Measurements from ENCODE around the gene SNAPC5. TPM values are rescaled to one million over a fixed set of nuclear protein-coding genes. Genes with fewer than 3 reads are reported as not detected.

Gene SNAPC5, protein sequence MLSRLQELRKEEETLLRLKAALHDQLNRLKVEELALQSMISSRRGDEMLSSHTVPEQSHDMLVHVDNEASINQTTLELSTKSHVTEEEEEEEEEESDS
- total RNA-seq (10 to 100 TPM; 42.0 to 49.3 TPM), polyA plus RNA-seq (10 to 100 TPM; 60.4 to 76.0 (median 69.6) TPM), total RNA-seq (18.2 to 40.1 (median 29.6) reads per million in 6 experiments)

DNA sequence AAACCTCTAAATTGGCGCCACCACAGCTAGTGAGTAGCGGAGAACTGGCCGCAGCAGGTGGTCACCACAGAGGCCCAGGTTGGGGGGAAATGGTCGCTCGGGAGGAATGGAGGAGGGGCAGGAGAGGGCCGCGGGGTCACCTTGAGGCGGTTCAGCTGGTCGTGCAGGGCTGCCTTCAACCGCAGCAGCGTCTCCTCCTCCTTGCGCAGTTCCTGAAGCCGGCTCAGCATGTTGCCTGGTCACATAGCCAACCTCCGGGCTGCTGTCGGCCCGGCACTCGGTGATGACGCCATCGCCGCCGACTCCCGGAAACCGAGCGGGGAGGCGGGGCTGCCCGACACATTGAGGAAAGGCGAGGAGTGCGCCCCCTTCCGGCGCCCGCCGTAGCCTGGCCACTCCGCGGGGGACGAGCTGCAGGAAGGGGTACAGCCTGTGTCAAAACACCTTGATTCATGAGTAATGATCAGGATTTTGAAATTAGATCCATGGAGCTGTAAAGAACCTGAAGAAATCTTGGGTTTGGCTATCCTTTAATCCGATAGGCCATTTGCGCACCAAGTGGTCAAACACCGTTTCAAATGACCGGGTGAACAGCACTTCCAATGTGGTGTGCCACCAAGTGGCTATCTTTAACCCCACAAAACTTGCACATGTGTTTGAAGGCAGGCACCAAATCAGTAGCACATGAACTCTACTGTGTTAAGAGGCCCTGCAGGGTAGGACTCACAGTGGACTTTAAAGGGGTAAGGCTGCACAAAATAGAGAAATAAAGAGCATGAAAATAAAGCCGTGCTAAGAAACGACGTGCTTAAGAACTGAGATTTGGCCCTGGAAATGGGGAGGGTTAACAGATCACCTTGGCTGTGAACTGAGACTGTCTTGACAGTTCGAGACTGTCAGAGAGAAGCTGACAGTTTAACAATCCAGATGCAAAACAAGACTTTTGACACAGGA is at the start of gene SNAPC5:
SNAPC5 (minus strand) TSS at position 261 of the 954 bp plus-strand sequence; CDS start at position 230, 31 bp downstream.
- DNase-seq (peak; percentile 95 to 99 (median 97)), ATAC-seq (peak; percentile 92)
- Mint-ChIP-seq H3K36me3 (peaks cover 8 to 80% (median 34%) of the 10 kb centered on the region in 3 donors), H3K4me1 (peaks cover 16 to 69% (median 47%) of the 10 kb centered on the region in 4 donors), H3K4me3 (peak within 1 kb of the TSS; percentile 93 to 98 (median 96)), H3K9me3 (no peaks in the 10 kb centered on the region), H3K27me3 (no peaks in the 10 kb centered on the region), H3K27ac (peak within 1 kb of the TSS; percentile 94 to 99 (median 98))
- POLR2A ChIA-PET, result interaction anchor here (0.5 to 3.7 kb wide), 10 partner anchors 12 to 1049 kb away, joined by 3 to 56 read pairs (median 6); partner anchors contain the start of genes MAP2K1, RAB11A and TIPIN

DNA sequence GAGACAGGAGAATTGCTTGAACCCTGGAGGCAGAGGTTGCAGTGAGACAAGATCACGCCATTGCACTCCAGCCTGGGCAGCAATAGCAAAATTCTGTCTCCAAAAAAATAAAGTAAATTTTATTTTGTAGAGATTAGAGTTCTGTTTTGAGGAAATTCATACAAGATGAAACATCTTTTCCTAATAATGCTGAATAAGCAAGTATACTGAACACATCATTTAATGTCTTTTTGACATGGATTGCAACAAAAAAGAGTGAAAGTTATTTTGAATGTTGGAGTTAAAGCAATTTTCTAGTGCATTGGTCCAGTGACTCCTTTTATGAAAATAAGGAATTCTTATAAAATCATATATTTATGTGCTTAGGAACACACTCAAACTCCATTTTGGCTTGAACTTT is 47.7 kb upstream of the SNAPC5 start:
- H3K27me3 Mint-ChIP-seq, result no peaks in the 10 kb centered on the region
- H3K27ac Mint-ChIP-seq, result no peak overlapping the region

DNA sequence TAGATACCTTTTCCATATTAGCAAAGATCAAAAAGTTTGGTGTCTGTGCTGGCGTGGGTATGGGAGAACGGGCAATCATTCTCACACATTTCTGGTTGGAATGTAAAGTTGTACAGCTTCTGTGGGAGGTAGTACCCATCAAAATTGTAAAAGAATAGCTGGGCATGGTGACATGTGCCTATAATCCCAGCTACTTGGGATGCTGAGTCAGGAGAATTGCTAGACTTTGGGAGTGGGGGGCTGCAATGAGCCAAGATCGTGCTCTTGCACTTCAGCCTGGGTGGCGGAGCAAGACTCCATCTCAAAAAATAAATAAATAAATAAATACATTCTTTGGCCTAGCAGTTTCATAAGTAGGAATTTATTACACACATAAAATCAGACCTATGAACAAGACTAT is 45.3 kb upstream of the SNAPC5 start:
- POLR2A ChIA-PET, result no interaction called here
- H3K36me3 Mint-ChIP-seq, result peaks cover 13 to 50% (median 29%) of the 10 kb centered on the region in 3 donors

More for the DNA sequence above, 47.7 kb upstream of the SNAPC5 start:
- Mint-ChIP-seq H3K9me3 (no peaks in the 10 kb centered on the region), H3K4me3 (no peak overlapping the region), H3K4me1 (no peaks in the 10 kb centered on the region), H3K36me3 (peaks cover 16 to 38% (median 21%) of the 10 kb centered on the region in 3 donors)
- POLR2A ChIA-PET, result no interaction called here
- DNase-seq, result no peak
- ATAC-seq, result no peak

DNA sequence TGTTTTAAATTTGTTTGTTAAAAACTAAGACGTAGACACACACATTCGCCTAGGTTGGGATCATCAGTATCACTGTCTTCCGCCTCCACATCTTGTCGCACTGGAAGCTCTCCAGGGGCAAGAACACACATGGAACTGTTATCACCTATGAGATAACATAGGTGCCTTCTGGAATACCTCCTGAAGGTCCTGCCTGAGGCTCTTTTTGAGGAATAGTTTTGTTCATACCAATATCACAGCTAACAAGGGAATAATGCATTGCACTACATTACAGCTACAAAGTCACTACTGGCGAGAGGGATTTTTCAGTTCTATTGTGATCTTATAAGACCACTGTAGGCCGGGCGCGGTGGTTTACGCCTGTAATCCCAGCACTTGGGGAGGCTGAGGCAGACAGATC is 37.5 kb upstream of the SNAPC5 start:
- Mint-ChIP-seq H3K27me3 (no peaks in the 10 kb centered on the region), H3K4me1 (peaks cover 0 to 2% (median 0%) of the 10 kb centered on the region in 4 donors), H3K9me3 (no peaks in the 10 kb centered on the region), H3K4me3 (no peak overlapping the region), H3K27ac (no peak overlapping the region), H3K36me3 (peaks cover 9 to 47% (median 28%) of the 10 kb centered on the region in 3 donors)
- POLR2A ChIA-PET, result no interaction called here
- ATAC-seq (no peak), DNase-seq (no peak)

More for the DNA sequence above, 45.3 kb upstream of the SNAPC5 start:
- DNase-seq (no peak), ATAC-seq (no peak)
- Mint-ChIP-seq H3K4me3 (no peak overlapping the region), H3K27ac (no peak overlapping the region), H3K9me3 (no peaks in the 10 kb centered on the region), H3K27me3 (no peaks in the 10 kb centered on the region), H3K4me1 (peaks cover 0 to 2% (median 0%) of the 10 kb centered on the region in 4 donors)

DNA sequence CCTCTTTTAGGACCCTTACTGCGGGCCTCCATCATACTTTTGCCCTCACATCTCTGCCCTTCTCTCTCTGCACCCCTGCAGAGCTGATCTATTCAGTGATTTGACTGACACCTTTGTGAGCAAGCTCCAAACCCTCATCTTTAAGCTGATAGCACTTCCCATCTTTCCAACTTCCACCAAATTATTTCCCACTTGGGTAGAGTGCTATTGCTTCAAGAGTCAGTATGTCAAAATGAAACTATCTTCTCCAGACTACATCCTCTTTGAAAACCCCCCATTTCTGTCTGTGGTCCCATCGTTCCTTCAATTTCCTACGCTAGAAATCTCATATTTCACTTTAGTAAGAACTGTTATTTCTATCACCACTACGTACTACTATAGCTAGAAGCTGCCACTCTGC is 27.3 kb upstream of the SNAPC5 start:
- Mint-ChIP-seq H3K27ac (peak overlapping the region in 3 of 10 donors; percentile 5 to 14 (median 8)), H3K4me3 (no peak overlapping the region), H3K9me3 (no peaks in the 10 kb centered on the region), H3K27me3 (no peaks in the 10 kb centered on the region), H3K4me1 (no peaks in the 10 kb centered on the region), H3K36me3 (peaks cover 5 to 68% (median 29%) of the 10 kb centered on the region in 3 donors)
- no peak for ATAC-seq
- DNase-seq, result no peak
- POLR2A ChIA-PET, result interaction anchor here (0.5 to 0.6 kb wide), 2 partner anchors 16 to 524 kb away, joined by 3 to 4 read pairs; no protein-coding TSS in a partner anchor

DNA sequence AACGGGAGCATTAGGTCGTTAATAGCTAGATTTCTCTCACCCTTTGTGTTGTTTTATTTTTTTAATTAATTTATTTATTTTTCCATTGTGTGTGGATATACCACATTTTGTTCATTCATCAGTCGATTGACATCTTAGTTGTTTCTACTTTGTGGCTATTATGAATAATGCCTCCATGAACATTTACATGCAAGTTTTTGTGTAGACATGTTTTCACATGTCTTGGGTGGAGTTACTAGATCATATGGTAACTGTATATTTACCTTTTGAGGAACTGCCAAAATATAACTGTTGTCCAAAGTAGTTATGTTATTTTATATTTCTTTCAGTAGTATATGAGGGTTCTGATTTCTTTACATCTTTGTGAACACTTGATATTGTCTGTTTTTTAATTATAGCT is 26.4 kb upstream of the SNAPC5 start:
- ATAC-seq (no peak), DNase-seq (no peak)
- POLR2A ChIA-PET, result no interaction called here
- Mint-ChIP-seq H3K9me3 (no peaks in the 10 kb centered on the region), H3K36me3 (peaks cover 0 to 61% (median 25%) of the 10 kb centered on the region in 3 donors), H3K27ac (no peak overlapping the region), H3K27me3 (no peaks in the 10 kb centered on the region), H3K4me1 (no peaks in the 10 kb centered on the region), H3K4me3 (no peak overlapping the region)

DNA sequence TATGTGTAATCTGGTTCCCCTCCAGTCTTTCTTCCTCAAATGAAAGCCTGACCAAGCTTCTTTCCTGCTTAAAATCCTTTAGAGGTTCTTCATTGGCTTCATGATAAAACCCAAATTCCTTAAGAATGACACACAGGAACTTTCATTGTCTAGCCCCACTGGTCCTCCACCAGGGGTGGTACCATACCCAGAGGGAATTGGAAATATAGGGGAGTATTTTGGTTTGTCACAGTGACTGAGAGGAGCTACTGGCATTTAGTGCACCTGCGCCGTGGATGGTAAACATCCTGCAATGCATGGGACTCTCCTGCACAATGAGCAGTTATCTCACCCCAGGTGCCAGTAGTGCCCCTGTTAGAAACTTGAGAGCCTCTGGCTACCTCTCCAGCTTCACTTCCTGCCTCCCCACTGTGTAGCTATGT is 18.4 kb upstream of the SNAPC5 start:
- DNase-seq (no peak), ATAC-seq (no peak)
- Mint-ChIP-seq H3K9me3 (no peaks in the 10 kb centered on the region), H3K27me3 (no peaks in the 10 kb centered on the region), H3K4me1 (no peaks in the 10 kb centered on the region), H3K4me3 (no peak overlapping the region), H3K36me3 (peaks cover 0 to 35% (median 9%) of the 10 kb centered on the region in 3 donors), H3K27ac (peak overlapping the region in 1 of 10 donors; percentile 19)
- POLR2A ChIA-PET, result no interaction called here

DNA sequence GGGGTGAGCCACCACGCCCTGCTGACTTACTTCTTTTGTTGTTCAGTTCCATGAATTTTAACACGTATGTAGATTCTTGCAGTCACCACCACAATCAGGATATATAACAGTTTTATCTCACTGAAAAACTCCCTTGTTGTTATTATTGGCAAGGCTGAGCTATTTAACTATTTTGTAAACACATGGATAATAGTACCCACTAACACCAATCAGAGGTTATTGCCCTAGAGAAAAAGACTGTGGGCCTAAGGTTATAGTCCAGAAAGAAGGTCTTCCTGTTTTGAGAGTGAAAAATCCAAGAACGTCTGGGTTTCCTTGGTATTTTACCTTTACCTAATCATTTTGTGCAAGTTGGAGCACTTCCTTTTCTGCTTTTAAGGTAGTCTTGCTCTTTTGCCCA is 17.0 kb upstream of the SNAPC5 start:
- Mint-ChIP-seq H3K9me3 (no peaks in the 10 kb centered on the region), H3K36me3 (peaks cover 0 to 31% (median 8%) of the 10 kb centered on the region in 3 donors), H3K4me1 (no peaks in the 10 kb centered on the region), H3K27ac (no peak overlapping the region), H3K4me3 (no peak overlapping the region), H3K27me3 (no peaks in the 10 kb centered on the region)
- ATAC-seq (no peak), DNase-seq (no peak)
- POLR2A ChIA-PET, result no interaction called here

DNA sequence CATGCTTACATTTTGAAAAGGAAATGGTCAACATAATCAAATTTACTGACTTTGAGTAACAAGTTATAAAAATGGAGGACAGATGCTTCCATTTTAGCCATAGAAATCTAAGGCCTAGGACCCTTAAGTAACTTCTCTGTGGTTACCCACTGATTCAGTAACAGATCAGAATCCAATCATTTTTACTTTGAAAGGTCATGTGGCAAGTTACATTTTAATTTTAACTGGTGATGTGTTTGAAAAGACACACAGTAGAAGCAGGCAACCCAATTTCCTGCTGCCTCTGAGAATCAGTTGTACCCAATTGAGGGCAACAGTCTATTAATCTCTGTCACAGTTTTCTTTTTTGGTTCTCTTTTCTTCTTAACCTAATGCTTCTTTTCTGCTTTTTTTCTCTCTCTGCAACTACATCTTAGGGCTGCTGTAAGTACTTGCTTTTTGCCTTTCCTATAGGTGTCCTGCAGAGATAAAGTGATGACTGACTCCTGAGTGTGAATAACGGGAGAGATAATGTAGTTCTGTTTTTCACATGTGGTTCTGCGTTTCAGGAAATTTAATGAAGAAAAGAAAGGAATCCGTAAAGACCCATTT is 10.8 kb upstream of the SNAPC5 start:
- POLR2A ChIA-PET, result no interaction called here
- ATAC-seq, result no peak
- Mint-ChIP-seq H3K4me1 (peaks cover 12 to 33% (median 25%) of the 10 kb centered on the region in 4 donors), H3K4me3 (no peak overlapping the region), H3K36me3 (peaks cover 0 to 11% (median 4%) of the 10 kb centered on the region in 3 donors), H3K9me3 (no peaks in the 10 kb centered on the region), H3K27ac (no peak overlapping the region), H3K27me3 (no peaks in the 10 kb centered on the region)
- no peak for DNase-seq

DNA sequence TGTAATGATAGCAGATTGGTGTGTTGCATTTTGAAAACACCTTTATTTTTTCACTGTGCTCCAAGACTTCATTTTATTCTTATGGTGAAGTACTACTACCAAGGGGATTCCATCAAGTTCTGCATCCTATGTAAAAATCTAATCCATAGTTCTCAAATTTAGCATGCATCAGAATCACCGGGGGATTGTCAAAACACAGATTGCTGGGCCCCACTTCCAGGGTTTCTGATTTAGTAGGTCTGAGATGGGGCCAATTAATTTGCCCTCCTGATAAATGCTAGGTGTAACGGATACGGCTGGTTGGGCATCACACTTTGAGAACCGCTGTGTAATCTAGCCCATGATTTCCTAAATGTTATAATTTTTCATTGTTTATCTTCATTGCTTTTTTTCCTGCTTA is 8.3 kb upstream of the SNAPC5 start:
- POLR2A ChIA-PET, result interaction anchor here (0.7 to 3.2 kb wide), 5 partner anchors 10 to 211 kb away, joined by 3 to 14 read pairs (median 4); no protein-coding TSS in a partner anchor
- H3K9me3 Mint-ChIP-seq, result no peaks in the 10 kb centered on the region

DNA sequence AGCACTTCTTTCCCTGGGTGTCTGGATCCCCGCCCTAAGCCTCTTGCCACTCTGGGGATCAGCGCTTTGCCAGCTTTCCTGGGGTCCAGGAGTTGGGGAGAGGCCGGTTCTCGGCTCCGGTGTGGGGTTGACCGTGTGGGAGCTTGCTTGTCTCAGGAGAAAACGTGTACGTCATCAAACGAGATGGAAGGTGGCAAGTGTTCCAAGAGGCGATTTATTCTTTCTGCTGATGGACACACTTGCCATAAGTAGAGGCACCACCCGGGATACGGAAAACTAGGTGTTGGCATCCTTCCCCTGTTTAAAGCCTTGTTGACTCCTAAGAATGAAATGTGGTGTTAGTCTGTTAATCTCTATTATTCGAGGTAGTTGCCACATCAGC is 7.9 kb upstream of the SNAPC5 start:
- Mint-ChIP-seq H3K36me3 (peaks cover 4 to 40% (median 11%) of the 10 kb centered on the region in 3 donors), H3K4me3 (peak overlapping the region; percentile 88 to 100 (median 100))
- no peak for ATAC-seq

More for the DNA sequence above, 8.3 kb upstream of the SNAPC5 start:
- peak overlapping the region; percentile 91 to 100 (median 99) for H3K27ac Mint-ChIP-seq
- no peak for ATAC-seq
- no peak for DNase-seq
- H3K4me3 Mint-ChIP-seq, result peak overlapping the region; percentile 88 to 100 (median 100)
- H3K27me3 Mint-ChIP-seq, result no peaks in the 10 kb centered on the region
- H3K4me1 Mint-ChIP-seq, result peaks cover 16 to 52% (median 45%) of the 10 kb centered on the region in 4 donors
- H3K36me3 Mint-ChIP-seq, result peaks cover 4 to 36% (median 8%) of the 10 kb centered on the region in 3 donors

More for the DNA sequence above, 7.9 kb upstream of the SNAPC5 start:
- Mint-ChIP-seq H3K9me3 (no peaks in the 10 kb centered on the region), H3K27ac (peak overlapping the region; percentile 91 to 100 (median 99)), H3K27me3 (no peaks in the 10 kb centered on the region), H3K4me1 (peaks cover 16 to 52% (median 45%) of the 10 kb centered on the region in 4 donors)
- POLR2A ChIA-PET, result interaction anchor here (0.7 to 3.2 kb wide), 10 partner anchors 9 to 895 kb away, joined by 3 to 14 read pairs (median 3); partner anchors contain the start of gene INTS14
- no peak for DNase-seq

All from naive thymus-derived CD8-positive, alpha-beta T cell (primary cell).